ENCODE measurements around the gene KRCC1.
A peak's percentile ranks its signal among the peaks of the same experiment; 100 is the strongest.

KRCC1 gene

GRCh38 chr2:88059979-88060906, 4.7 kb upstream of the KRCC1 start:
- TF ChIP-seq EZH2phosphoT487 (IDR thresholded peaks at IDR 0.05; ENCODE audit: borderline replicate concordance, low read length) (no peak), CTCF (IDR thresholded peaks at IDR 0.05; ENCODE audit: low read depth, low read length, poor library complexity, severe bottlenecking) (peak; percentile 78)
- no peaks in the 10 kb centered on the region for H3F3A ChIP-seq (ENCODE audit: control insufficient read depth, insufficient read depth)

GRCh38 chr2:88058191-88058590, 2.6 kb upstream of the KRCC1 start:
- no peaks in the 10 kb centered on the region for H3K9me3 ChIP-seq (ENCODE audit: control insufficient read depth, insufficient read depth, low read length)
- H3K27me3 ChIP-seq (ENCODE audit: control insufficient read depth, low read length), result no peaks in the 10 kb centered on the region
- TF ChIP-seq CTCF (IDR thresholded peaks at IDR 0.05; ENCODE audit: low read depth, low read length, poor library complexity, severe bottlenecking), result no peak
- TF ChIP-seq EZH2phosphoT487 (IDR thresholded peaks at IDR 0.05; ENCODE audit: borderline replicate concordance, low read length), result no peak
- H3K4me2 ChIP-seq (ENCODE audit: low read length), result no peak overlapping the region
- H3K9me2 ChIP-seq (replicated peaks; ENCODE audit: control insufficient read depth, low read length), result no peaks in the 10 kb centered on the region
- H3K4me3 ChIP-seq (ENCODE audit: low read length), result no peak overlapping the region
- peaks cover 24% of the 10 kb centered on the region for H3K79me2 ChIP-seq (ENCODE audit: control insufficient read depth, low read length)
- 0 out of 2 replicates have a peak, but pooled peaks cover 8% of the 10 kb centered on the region for H4K20me1 ChIP-seq (ENCODE audit: control insufficient read depth, insufficient read depth, low read depth, low read length)
- H3F3A ChIP-seq (ENCODE audit: control insufficient read depth, insufficient read depth), result 0 out of 2 replicates have a peak, but pooled peaks cover 6% of the 10 kb centered on the region
- peaks cover 23% of the 10 kb centered on the region for H3K36me3 ChIP-seq (ENCODE audit: control insufficient read depth, low read length)
- H3K27ac ChIP-seq (ENCODE audit: low read depth, low read length), result no peak overlapping the region
- H3K4me1 ChIP-seq (ENCODE audit: control insufficient read depth, low read length), result peaks cover 23% of the 10 kb centered on the region

More at GRCh38 chr2:88059979-88060906, 4.7 kb upstream of the KRCC1 start:
- peaks cover 8% of the 10 kb centered on the region for H3K4me1 ChIP-seq (ENCODE audit: control insufficient read depth, low read length)
- H3K27ac ChIP-seq (ENCODE audit: low read depth, low read length), result no peak overlapping the region
- H3K9me2 ChIP-seq (replicated peaks; ENCODE audit: control insufficient read depth, low read length), result no peaks in the 10 kb centered on the region
- H3K36me3 ChIP-seq (ENCODE audit: control insufficient read depth, low read length), result peaks cover 3% of the 10 kb centered on the region
- no peaks in the 10 kb centered on the region for H4K20me1 ChIP-seq (ENCODE audit: control insufficient read depth, insufficient read depth, low read depth, low read length)
- no peak overlapping the region for H3K4me2 ChIP-seq (ENCODE audit: low read length)
- H3K9me3 ChIP-seq (ENCODE audit: control insufficient read depth, insufficient read depth, low read length), result no peaks in the 10 kb centered on the region
- no peak overlapping the region for H3K4me3 ChIP-seq (ENCODE audit: low read length)
- no peaks in the 10 kb centered on the region for H3K27me3 ChIP-seq (ENCODE audit: control insufficient read depth, low read length)
- H3K79me2 ChIP-seq (ENCODE audit: control insufficient read depth, low read length), result peaks cover 3% of the 10 kb centered on the region

- Histone ChIP-seq H3K9me3 (ENCODE audit: control insufficient read depth, insufficient read depth, low read length) (no peaks in the 10 kb centered on the region), H4K20me1 (ENCODE audit: control insufficient read depth, insufficient read depth, low read depth, low read length) (0 out of 2 replicates have a peak, but pooled peaks cover 8% of the 10 kb centered on the region), H3K4me2 (ENCODE audit: low read length) (no peak overlapping the region)
Observed at GRCh38 chr2:88057437-88057844, 1.9 kb upstream of the KRCC1 start.

More at GRCh38 chr2:88057437-88057844, 1.9 kb upstream of the KRCC1 start:
- peaks cover 31% of the 10 kb centered on the region for H3K36me3 ChIP-seq (ENCODE audit: control insufficient read depth, low read length)
- no peaks in the 10 kb centered on the region for H3K27me3 ChIP-seq (ENCODE audit: control insufficient read depth, low read length)
- H3F3A ChIP-seq (ENCODE audit: control insufficient read depth, insufficient read depth), result 0 out of 2 replicates have a peak, but pooled peaks cover 9% of the 10 kb centered on the region
- peaks cover 30% of the 10 kb centered on the region for H3K4me1 ChIP-seq (ENCODE audit: control insufficient read depth, low read length)
- H3K4me3 ChIP-seq (ENCODE audit: low read length), result no peak overlapping the region
- peaks cover 31% of the 10 kb centered on the region for H3K79me2 ChIP-seq (ENCODE audit: control insufficient read depth, low read length)
- H3K27ac ChIP-seq (ENCODE audit: low read depth, low read length), result no peak overlapping the region
- TF ChIP-seq EZH2phosphoT487 (IDR thresholded peaks at IDR 0.05; ENCODE audit: borderline replicate concordance, low read length) (no peak), CTCF (IDR thresholded peaks at IDR 0.05; ENCODE audit: low read depth, low read length, poor library complexity, severe bottlenecking) (no peak)
- H3K9me2 ChIP-seq (replicated peaks; ENCODE audit: control insufficient read depth, low read length), result no peaks in the 10 kb centered on the region
